GM10266 (cell line): ENCODE measurements around the gene CDK5RAP1.
A peak's percentile ranks its signal among the peaks of the same experiment; 100 is the strongest.
"Not testable (repeated sequence)": the region's sequence is repeated elsewhere in the genome, so short reads cannot be mapped to it uniquely, and the experiment has no call there.

Experiments used
- DNase-seq: peaks from one replicate; pipeline ENCODE4 v3.0.0; 2012; ENCODE audit errors: extremely low spot score
- TF ChIP-seq, protein P1 (sequence below): IDR thresholded peaks from 2 replicates; pipeline ENCODE4 v1.5.1; 2012; ENCODE audit warnings: mild to moderate bottlenecking, low read depth; ENCODE audit not compliant: control insufficient read depth, insufficient read depth; ENCODE audit errors: missing control alignments

The CDK5RAP1 gene

DNA sequence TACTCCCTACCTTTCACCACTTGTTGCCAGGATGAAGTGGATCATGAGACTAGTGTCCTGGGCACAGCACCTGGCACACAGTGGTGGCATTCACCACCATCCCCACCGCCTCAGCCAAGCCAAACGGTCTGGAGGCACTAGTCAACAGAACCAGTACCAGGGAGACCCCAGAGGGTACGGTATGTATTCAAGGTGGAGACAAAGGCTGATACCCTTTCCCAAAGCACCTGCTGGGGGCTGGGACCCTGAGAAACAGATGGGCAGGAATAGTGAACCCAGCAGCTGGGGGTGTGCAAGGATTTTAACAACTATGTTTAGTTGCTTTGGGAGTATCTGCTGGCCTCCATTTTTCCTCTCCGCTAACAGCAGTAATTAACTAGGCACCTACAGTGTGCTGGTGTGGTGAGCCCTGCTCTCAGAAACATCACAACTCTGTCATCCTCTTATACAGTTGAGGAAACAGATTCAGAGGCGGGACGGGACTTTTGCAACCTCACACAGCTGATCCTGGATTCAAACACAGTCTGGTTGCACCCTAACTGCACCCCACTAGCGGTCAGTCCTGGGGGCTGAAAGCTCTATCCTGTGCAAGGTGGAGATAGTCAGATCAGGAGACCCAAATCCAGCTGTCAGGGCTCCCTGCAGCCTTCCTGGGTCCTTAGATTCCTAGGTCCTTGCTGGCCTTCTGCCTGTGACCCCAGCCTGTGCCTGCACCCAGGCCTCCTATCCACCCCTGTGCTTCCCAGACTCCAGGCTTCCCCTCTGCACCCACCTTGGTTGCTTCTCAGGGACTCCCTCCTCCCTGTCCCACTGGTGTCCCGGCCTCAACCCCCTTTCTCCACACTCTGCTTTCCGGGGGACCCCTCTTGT lies 41.1 kb upstream of the CDK5RAP1 start:
- TF ChIP-seq, protein P1, sequence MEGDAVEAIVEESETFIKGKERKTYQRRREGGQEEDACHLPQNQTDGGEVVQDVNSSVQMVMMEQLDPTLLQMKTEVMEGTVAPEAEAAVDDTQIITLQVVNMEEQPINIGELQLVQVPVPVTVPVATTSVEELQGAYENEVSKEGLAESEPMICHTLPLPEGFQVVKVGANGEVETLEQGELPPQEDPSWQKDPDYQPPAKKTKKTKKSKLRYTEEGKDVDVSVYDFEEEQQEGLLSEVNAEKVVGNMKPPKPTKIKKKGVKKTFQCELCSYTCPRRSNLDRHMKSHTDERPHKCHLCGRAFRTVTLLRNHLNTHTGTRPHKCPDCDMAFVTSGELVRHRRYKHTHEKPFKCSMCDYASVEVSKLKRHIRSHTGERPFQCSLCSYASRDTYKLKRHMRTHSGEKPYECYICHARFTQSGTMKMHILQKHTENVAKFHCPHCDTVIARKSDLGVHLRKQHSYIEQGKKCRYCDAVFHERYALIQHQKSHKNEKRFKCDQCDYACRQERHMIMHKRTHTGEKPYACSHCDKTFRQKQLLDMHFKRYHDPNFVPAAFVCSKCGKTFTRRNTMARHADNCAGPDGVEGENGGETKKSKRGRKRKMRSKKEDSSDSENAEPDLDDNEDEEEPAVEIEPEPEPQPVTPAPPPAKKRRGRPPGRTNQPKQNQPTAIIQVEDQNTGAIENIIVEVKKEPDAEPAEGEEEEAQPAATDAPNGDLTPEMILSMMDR = no peak
- DNase-seq = peak; percentile 37

DNA sequence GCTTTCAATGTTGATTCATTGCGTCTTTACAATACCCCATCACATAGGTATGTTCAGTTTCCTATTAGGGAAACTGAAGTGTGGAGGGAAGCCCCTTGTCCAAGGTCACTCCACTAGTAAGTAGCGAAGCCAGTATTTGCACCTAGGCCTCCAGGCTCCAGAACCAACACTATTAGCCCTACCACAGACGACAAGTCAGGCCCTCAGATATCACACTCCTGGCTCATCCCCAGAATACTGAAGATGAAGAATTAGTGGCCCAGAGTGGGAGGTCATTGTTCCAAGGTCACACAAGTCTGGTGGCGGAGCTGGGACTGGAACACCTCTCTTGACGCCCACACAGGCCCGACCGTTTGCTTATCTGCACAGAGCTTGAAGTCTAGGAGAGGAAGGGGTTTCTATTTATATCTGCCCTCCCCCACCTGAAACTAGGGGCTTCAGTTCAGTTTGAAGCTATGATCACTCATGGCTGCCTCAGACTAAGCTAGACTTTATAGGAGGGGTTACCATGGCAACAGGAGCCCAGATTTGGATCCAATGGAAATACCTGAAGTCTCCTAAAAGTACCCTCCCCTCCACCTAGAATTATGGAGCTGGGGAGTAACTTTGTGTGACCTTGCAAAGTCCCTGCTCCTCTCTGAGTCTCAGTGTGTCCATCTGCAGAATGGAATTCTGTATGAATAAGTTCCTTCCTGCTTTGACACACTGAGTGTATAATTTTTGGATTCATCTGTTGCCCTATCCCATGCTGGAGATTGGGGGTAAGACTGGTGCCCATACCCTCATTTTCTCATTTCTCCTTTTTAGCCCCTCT lies 40.0 kb upstream of the CDK5RAP1 start:
- DNase-seq = no peak
- TF ChIP-seq, protein P1 = no peak

DNA sequence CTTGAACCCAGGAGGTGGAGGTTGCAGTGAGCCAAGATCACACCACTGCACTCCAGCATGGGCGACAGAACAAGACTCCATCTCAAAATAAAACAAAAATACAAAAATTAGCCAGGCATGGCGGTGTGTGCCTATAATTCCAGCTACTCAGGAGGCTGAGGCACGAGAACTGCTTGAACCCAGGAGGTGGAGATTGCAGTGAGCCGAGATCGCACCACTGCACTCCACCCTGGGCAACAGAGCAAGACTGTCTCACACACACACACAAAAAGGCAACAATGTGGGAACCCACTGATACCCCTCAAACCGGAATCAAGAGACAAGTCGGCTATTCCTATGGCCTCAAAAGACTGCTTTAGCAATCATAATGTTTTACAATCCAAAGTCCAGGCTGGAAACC lies 39.2 kb upstream of the CDK5RAP1 start:
- DNase-seq = not testable (repeated sequence)

DNA sequence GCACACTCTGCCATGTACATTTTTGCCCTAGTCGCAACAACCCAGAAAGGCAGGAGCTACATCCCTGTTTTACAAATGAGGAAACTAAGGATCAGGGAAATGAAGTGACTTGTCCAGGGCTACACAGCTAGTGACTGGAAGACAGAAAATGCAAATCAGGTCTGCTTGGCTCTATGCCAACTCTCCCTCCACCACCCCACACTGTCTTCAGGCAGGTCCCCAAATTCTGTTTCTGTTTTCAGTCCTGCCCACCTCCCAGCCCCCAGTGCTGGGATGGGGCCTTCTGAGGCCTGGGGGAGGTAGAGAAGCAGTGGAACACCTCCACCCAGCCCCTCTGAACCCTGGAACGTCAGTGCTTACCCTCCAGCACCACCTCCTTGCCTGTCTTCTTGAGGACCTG lies 37.2 kb upstream of the CDK5RAP1 start:
- DNase-seq = no peak

DNA sequence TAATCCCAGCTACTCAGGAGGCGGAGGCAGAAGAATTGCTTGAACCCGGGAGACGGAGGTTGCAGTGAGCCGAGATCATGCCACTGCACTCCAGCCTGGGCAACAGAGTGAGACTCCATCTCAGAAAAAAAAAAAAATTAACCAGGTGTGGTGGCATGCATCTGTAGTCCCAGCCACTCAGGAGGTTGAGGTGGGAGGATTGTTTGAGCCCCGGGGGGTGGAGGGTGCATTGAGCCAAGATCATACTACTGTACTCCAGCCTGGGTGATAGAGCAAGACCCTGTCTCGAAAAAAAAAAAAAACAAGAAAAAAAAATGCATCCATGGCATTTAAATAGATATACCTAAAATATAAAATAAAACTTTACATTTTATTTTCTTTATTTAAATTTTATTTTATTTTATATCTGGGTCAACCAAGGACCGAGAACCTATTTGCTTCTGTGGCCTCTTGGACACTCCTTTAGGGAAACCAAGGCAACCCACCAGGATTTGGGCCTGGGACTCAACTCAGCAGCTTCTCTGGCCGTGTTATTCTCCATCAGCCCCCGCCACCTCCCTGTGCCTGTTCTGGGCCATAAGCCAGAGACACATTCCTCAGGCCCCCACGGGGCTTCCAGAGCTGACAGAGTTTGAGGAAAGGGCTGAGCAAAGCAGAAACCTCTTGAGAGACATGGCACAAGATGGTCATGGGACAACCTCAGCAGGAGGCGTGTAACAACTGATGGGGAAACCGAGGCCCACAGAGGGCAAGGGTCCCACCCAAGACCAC lies 36.0 kb upstream of the CDK5RAP1 start:
- no peak for DNase-seq
- TF ChIP-seq, protein P1 = no peak

More for the DNA sequence above, 37.2 kb upstream of the CDK5RAP1 start:
- TF ChIP-seq, protein P1 = no peak

DNA sequence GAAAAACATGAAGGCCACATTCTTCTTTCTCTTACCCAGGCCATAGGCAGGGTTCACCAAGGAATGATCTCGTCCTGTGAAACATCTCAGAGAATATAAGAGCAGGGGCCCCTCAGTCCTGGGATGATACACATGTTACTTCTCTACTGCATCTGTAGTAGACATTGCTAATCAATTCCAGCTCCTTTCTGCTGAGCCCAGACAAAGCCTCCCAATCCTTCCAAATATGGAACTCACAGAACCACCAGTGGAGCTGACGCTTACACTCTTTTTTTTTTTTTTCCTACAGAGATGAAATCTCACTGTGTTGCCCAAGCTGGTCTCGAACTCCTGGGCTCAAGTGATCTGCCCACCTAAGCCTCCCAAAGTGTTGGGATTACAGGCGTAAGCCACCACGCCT lies 33.1 kb upstream of the CDK5RAP1 start:
- TF ChIP-seq, protein P1 = no peak
- no peak for DNase-seq

DNA sequence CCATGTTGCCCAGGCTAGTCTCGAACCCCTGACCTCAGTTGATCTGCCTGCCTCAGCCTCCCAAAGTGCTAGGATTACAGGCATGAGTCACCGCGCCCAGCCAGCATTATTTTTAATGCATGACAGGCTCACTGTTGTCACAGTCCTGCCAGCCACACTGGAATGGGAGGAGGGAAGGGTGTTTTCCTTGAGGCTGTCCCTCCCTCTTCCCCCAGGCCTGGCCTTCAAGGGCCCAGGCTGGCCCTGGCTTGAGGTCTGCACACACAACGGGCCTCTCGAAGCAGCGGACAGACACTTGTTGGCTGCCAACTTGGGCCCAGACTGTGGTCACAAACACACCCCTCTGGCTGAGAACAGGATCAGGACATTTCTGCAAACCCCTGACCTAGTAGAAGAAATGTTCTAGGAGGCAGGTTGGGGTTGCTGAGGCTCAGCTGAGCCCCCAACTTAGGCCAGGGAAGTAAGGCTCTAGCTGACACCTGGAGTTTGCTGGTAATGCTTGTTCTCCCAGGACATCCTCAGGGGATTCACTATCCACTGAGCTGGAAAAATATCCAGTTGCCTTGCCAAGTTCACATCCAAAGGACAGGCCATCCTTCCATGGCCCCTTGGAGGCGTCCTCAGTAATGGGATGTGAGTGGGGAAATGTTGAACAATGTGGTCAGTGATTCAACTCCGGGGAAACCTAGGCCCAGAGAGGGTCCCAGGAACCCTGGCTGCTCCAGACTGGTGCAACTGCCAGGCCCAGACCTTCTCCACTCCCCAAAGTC lies 32.3 kb upstream of the CDK5RAP1 start:
- TF ChIP-seq, protein P1 = no peak
- no peak for DNase-seq
